ENCODE measurements around the gene USP37. TPM values are rescaled to one million over a fixed set of nuclear protein-coding genes. Genes with fewer than 3 reads are reported as not detected.

USP37 gene
- total RNA-seq, 1 experiment from 2014 or later, result 23.5 TPM

DNA sequence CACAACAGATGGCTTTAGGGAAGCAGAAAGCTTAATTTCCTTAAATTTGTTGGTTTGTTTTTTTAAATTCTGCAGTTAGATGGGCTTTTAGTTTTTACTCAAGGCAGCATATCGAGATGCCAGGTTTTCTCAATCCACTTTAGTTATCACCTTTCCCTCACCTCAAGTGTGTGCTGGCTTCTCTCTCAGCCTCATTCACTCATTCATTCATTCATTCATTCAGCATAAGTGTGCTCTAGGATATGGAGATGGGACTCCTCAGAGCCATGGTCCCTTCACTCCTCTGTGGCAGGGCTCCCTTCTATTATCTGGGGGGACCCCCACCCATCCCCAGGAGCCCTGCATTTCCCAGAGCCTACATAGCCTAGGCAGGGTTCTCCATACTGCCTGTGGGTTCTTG, 130.2 kb downstream of the USP37 start:
- Histone ChIP-seq H3K36me3 (ENCODE audit: control insufficient read depth in 1 of 2, insufficient read depth in 2 of 2, low read length in 2 of 2) (no peaks in the 10 kb centered on the region), H3K27ac (ENCODE audit: low read depth, low read length) (no peak overlapping the region), H3K9me2 (ENCODE audit: insufficient read depth) (no peaks in the 10 kb centered on the region), H3K9ac (ENCODE audit: low read length) (no peak overlapping the region), H3K4me1 (ENCODE audit: control insufficient read depth in 1 of 2, insufficient read depth in 2 of 2, low read length in 2 of 2) (no peaks in the 10 kb centered on the region), H3K79me2 (ENCODE audit: insufficient read depth, low read length) (no peaks in the 10 kb centered on the region), H3K4me3 (replicated peaks in 1 of 2; ENCODE audit: low read depth in 1 of 2, low read length in 2 of 2) (no peak overlapping the region), H2AFZ (ENCODE audit: low read depth, low read length, poor library complexity, severe bottlenecking) (no peak overlapping the region), H4K20me1 (ENCODE audit: insufficient read depth) (no peaks in the 10 kb centered on the region), H3K4me2 (ENCODE audit: low read length) (no peak overlapping the region), H3K27me3 (ENCODE audit: insufficient read depth, low read length) (no peaks in the 10 kb centered on the region), H3K9me3 (ENCODE audit: control insufficient read depth in 1 of 2, insufficient read depth in 1 of 2, low read depth in 1 of 2, low read length in 2 of 2) (no peaks in the 10 kb centered on the region)
- DNase-seq (ENCODE audit: low read depth, low spot score), result no peak
- no TSS peak for BruUV-seq (replicated peaks)
- CTCF ChIA-PET, result no interaction called here
- RAD21 ChIA-PET (ENCODE audit: low non-redundant PET in 1 of 2, low total read pairs in 2 of 2, uncharacterized antibody in 2 of 2, unreplicated experiment in 2 of 2), result no interaction called here
- ATAC-seq, result no peak
- intact Hi-C loops (cut with micrococcal nuclease), result no loop called here
- POLR2A ChIA-PET, result no interaction called here
- TF ChIP-seq EZH2 (IDR thresholded peaks at IDR 0.05), result no peak

- H2AFZ ChIP-seq (ENCODE audit: low read depth, low read length, poor library complexity, severe bottlenecking), result no peak overlapping the region
- no peak for ATAC-seq
- H3K9ac ChIP-seq (ENCODE audit: low read length), result no peak overlapping the region
- H3K4me2 ChIP-seq (ENCODE audit: low read length), result no peak overlapping the region
- DNase-seq (ENCODE audit: low read depth, low spot score), result no peak
- no peaks in the 10 kb centered on the region for H3K36me3 ChIP-seq (ENCODE audit: control insufficient read depth in 1 of 2, insufficient read depth in 2 of 2, low read length in 2 of 2)
- H3K27ac ChIP-seq (ENCODE audit: low read depth, low read length), result no peak overlapping the region
- intact Hi-C loops (cut with micrococcal nuclease), result no loop called here
- no TSS peak for BruUV-seq (replicated peaks)
- no peaks in the 10 kb centered on the region for H3K9me2 ChIP-seq (ENCODE audit: insufficient read depth)
- CTCF ChIA-PET, result no interaction called here
- no peaks in the 10 kb centered on the region for H3K4me1 ChIP-seq (ENCODE audit: control insufficient read depth in 1 of 2, insufficient read depth in 2 of 2, low read length in 2 of 2)
- H3K27me3 ChIP-seq (ENCODE audit: insufficient read depth, low read length), result no peaks in the 10 kb centered on the region
- POLR2A ChIA-PET, result no interaction called here
- no peaks in the 10 kb centered on the region for H4K20me1 ChIP-seq (ENCODE audit: insufficient read depth)
- H3K4me3 ChIP-seq (replicated peaks in 1 of 2; ENCODE audit: low read depth in 1 of 2, low read length in 2 of 2), result no peak overlapping the region
- RAD21 ChIA-PET (ENCODE audit: low non-redundant PET in 1 of 2, low total read pairs in 2 of 2, uncharacterized antibody in 2 of 2, unreplicated experiment in 2 of 2), result no interaction called here
- no peaks in the 10 kb centered on the region for H3K9me3 ChIP-seq (ENCODE audit: control insufficient read depth in 1 of 2, insufficient read depth in 1 of 2, low read depth in 1 of 2, low read length in 2 of 2)
- H3K79me2 ChIP-seq (ENCODE audit: insufficient read depth, low read length), result no peaks in the 10 kb centered on the region
- TF ChIP-seq FOSL1 (IDR thresholded peaks at IDR 0.05; ENCODE audit: low read depth), result no peak
- TF ChIP-seq RAD21 (IDR thresholded peaks at IDR 0.05; ENCODE audit: low read depth), result no peak
- no peak for TF ChIP-seq ZFX (IDR thresholded peaks at IDR 0.05)
- no peak for TF ChIP-seq ELF1 (IDR thresholded peaks at IDR 0.05; ENCODE audit: borderline replicate concordance, low read depth)
- no peak for TF ChIP-seq SRF (IDR thresholded peaks at IDR 0.05; ENCODE audit: low read depth)
- no peak for TF ChIP-seq CEBPB (IDR thresholded peaks at IDR 0.05; ENCODE audit: low read depth)
- TF ChIP-seq SP1 (IDR thresholded peaks at IDR 0.05; ENCODE audit: low read depth), result no peak
- TF ChIP-seq YY1 (IDR thresholded peaks at IDR 0.05; ENCODE audit: extremely low read depth, insufficient replicate concordance, low read depth, low read length), result no peak
- TF ChIP-seq, protein P1, sequence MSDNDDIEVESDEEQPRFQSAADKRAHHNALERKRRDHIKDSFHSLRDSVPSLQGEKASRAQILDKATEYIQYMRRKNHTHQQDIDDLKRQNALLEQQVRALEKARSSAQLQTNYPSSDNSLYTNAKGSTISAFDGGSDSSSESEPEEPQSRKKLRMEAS (IDR thresholded peaks at IDR 0.05), result no peak
- no peak for TF ChIP-seq POLR2AphosphoS5 (IDR thresholded peaks at IDR 0.05; ENCODE audit: low read depth, low read length)
- TF ChIP-seq CTCF (IDR thresholded peaks at IDR 0.05 in 2 of 3, conservative IDR thresholded peaks at IDR 0.05 in 1 of 3; ENCODE audit: borderline replicate concordance in 1 of 3, insufficient read depth in 1 of 3, low read depth in 2 of 3, low read length in 2 of 3), result no peak
- TF ChIP-seq JUND (IDR thresholded peaks at IDR 0.05), result no peak
- TF ChIP-seq, protein P2, sequence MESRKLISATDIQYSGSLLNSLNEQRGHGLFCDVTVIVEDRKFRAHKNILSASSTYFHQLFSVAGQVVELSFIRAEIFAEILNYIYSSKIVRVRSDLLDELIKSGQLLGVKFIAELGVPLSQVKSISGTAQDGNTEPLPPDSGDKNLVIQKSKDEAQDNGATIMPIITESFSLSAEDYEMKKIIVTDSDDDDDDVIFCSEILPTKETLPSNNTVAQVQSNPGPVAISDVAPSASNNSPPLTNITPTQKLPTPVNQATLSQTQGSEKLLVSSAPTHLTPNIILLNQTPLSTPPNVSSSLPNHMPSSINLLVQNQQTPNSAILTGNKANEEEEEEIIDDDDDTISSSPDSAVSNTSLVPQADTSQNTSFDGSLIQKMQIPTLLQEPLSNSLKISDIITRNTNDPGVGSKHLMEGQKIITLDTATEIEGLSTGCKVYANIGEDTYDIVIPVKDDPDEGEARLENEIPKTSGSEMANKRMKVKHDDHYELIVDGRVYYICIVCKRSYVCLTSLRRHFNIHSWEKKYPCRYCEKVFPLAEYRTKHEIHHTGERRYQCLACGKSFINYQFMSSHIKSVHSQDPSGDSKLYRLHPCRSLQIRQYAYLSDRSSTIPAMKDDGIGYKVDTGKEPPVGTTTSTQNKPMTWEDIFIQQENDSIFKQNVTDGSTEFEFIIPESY (IDR thresholded peaks at IDR 0.05; ENCODE audit: extremely low read depth, insufficient replicate concordance, low read length), result no peak
- no peak for TF ChIP-seq CBX3 (IDR thresholded peaks at IDR 0.05; ENCODE audit: low read depth)
- TF ChIP-seq, protein P3, sequence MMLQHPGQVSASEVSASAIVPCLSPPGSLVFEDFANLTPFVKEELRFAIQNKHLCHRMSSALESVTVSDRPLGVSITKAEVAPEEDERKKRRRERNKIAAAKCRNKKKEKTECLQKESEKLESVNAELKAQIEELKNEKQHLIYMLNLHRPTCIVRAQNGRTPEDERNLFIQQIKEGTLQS (IDR thresholded peaks at IDR 0.05), result no peak
- TF ChIP-seq POLR2A (IDR thresholded peaks at IDR 0.05; ENCODE audit: borderline replicate concordance, extremely low read depth, insufficient read depth, insufficient read length), result no peak
- TF ChIP-seq ZNF274 (IDR thresholded peaks at IDR 0.05; ENCODE audit: low read depth, low read length), result no peak
These were observed 131.2 kb downstream of the USP37 start for GRCh38 chr2:218436992-218437391.

Measured in HCT116 (cell line).